ENCODE data around the gene INCENP. TPM values are rescaled to one million over a fixed set of nuclear protein-coding genes. Genes with fewer than 3 reads are reported as not detected.

INCENP gene
- total and polyA plus RNA-seq, 4 donors: 2.4 to 34.4 (median 4.7) TPM

DNA sequence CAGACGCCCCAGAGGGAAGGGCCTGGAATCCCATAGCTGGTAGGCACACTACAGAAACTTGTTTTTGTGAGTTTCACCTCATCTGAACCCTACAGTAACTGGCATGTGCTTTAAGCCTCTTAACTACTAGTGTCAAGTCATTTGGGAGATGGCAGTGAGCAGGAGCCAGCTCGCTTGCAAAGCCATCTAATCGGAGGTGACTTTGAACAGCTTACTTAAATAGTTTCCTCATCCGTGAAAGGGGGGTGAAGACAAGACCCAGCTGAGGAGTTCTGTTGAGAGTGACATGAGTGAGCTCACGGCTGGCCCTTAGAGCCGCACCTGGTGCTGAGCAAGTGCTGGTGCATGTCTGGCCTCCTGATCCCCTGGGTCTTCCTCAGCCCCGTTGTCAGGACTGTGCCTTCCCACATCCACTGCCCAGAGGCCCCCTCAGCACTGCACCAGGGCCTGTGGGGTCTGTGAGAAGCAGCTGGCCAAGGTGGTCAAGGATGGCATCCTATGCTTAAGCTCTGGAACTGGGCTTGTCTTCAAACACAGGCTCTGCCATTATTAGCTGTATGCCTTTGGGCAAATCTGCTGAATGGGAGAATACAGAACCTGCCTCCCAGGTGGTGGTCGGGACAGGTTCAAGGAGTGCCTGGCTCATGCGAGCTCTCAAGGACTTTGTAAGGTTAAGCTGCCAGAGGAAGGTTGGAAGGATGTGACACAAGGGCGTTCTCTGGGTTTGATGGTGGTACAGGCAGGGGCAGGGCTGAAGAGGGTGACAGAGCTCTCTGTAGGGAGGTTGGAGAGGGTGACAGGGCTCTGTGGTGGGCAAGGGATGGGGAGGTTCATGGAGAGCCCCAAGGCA, 27.3 kb downstream of the INCENP start:
- Histone ChIP-seq H3K9ac (ENCODE audit: low read depth in 1 of 2, low read length in 2 of 2) (no peak overlapping the region), H3K9me3 (ENCODE audit: control insufficient read depth in 4 of 4, low read length in 3 of 4) (no peaks in the 10 kb centered on the region), H3K36me3 (ENCODE audit: control insufficient read depth in 4 of 4, insufficient read depth in 3 of 4, low read depth in 1 of 4, low read length in 3 of 4) (peaks cover 5 to 48% (median 24%) of the 10 kb centered on the region in 4 donors), H3K4me3 (ENCODE audit: low read depth in 1 of 3, low read length in 3 of 3) (no peak overlapping the region), H3K4me1 (ENCODE audit: control insufficient read depth in 4 of 4, insufficient read depth in 4 of 4, low read length in 3 of 4) (no peaks in the 10 kb centered on the region), H3K27me3 (ENCODE audit: control insufficient read depth in 4 of 4, insufficient read depth in 4 of 4, low read length in 3 of 4) (no peaks in the 10 kb centered on the region), H3K27ac (ENCODE audit: low read depth in 1 of 2, low read length in 2 of 2) (no peak overlapping the region)
- TF ChIP-seq, protein P1, sequence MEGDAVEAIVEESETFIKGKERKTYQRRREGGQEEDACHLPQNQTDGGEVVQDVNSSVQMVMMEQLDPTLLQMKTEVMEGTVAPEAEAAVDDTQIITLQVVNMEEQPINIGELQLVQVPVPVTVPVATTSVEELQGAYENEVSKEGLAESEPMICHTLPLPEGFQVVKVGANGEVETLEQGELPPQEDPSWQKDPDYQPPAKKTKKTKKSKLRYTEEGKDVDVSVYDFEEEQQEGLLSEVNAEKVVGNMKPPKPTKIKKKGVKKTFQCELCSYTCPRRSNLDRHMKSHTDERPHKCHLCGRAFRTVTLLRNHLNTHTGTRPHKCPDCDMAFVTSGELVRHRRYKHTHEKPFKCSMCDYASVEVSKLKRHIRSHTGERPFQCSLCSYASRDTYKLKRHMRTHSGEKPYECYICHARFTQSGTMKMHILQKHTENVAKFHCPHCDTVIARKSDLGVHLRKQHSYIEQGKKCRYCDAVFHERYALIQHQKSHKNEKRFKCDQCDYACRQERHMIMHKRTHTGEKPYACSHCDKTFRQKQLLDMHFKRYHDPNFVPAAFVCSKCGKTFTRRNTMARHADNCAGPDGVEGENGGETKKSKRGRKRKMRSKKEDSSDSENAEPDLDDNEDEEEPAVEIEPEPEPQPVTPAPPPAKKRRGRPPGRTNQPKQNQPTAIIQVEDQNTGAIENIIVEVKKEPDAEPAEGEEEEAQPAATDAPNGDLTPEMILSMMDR (IDR thresholded peaks at IDR 0.05; ENCODE audit: low read depth, low read length, missing input control): no peak
- no peak for TF ChIP-seq JUND (IDR thresholded peaks at IDR 0.05)
- TF ChIP-seq, protein P2, sequence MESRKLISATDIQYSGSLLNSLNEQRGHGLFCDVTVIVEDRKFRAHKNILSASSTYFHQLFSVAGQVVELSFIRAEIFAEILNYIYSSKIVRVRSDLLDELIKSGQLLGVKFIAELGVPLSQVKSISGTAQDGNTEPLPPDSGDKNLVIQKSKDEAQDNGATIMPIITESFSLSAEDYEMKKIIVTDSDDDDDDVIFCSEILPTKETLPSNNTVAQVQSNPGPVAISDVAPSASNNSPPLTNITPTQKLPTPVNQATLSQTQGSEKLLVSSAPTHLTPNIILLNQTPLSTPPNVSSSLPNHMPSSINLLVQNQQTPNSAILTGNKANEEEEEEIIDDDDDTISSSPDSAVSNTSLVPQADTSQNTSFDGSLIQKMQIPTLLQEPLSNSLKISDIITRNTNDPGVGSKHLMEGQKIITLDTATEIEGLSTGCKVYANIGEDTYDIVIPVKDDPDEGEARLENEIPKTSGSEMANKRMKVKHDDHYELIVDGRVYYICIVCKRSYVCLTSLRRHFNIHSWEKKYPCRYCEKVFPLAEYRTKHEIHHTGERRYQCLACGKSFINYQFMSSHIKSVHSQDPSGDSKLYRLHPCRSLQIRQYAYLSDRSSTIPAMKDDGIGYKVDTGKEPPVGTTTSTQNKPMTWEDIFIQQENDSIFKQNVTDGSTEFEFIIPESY (IDR thresholded peaks at IDR 0.05): no peak
- TF ChIP-seq EGR1 (IDR thresholded peaks at IDR 0.05; ENCODE audit: low read depth in 2 of 2): no peak
- TF ChIP-seq TAF1 (conservative IDR thresholded peaks at IDR 0.05): no peak
- TF ChIP-seq, protein P3, sequence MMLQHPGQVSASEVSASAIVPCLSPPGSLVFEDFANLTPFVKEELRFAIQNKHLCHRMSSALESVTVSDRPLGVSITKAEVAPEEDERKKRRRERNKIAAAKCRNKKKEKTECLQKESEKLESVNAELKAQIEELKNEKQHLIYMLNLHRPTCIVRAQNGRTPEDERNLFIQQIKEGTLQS (IDR thresholded peaks at IDR 0.05): no peak
- TF ChIP-seq SP1 (IDR thresholded peaks at IDR 0.05): no peak
- 96% methylated on average over 10 of the region's 10 CpGs for WGBS
- no peak for DNase-seq (ENCODE audit: low spot score)

DNA sequence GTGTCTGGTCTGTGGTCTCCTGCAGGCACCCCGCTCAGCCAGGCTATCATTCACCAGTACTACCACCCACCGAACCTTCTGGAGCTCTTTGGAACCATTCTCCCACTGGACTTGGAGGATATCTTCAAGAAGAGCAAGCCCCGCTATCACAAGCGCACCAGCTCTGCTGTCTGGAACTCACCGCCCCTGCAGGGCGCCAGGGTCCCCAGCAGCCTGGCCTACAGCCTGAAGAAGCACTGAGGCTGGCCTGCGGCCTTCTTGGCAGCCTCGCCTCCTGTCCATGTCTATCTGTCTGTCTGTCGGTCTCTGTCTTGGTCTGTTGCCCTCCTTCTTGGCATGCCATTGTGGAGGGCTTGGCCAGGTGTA, 27.9 kb downstream of the INCENP start:
- Histone ChIP-seq H3K4me1 (ENCODE audit: control insufficient read depth in 4 of 4, insufficient read depth in 4 of 4, low read length in 3 of 4) (no peaks in the 10 kb centered on the region), H3K9ac (ENCODE audit: low read depth in 1 of 2, low read length in 2 of 2) (no peak overlapping the region), H3K4me3 (ENCODE audit: low read depth in 1 of 3, low read length in 3 of 3) (no peak overlapping the region), H3K9me3 (ENCODE audit: control insufficient read depth in 4 of 4, low read length in 3 of 4) (no peaks in the 10 kb centered on the region), H3K27ac (ENCODE audit: low read depth in 1 of 2, low read length in 2 of 2) (no peak overlapping the region), H3K36me3 (ENCODE audit: control insufficient read depth in 4 of 4, insufficient read depth in 3 of 4, low read depth in 1 of 4, low read length in 3 of 4) (peaks cover 5 to 47% (median 23%) of the 10 kb centered on the region in 4 donors), H3K27me3 (ENCODE audit: control insufficient read depth in 4 of 4, insufficient read depth in 4 of 4, low read length in 3 of 4) (no peaks in the 10 kb centered on the region)
- TF ChIP-seq YY1 (IDR thresholded peaks at IDR 0.05) (no peak), RXRA (IDR thresholded peaks at IDR 0.05) (no peak), HNF4A (conservative IDR thresholded peaks at IDR 0.05) (no peak), JUND (IDR thresholded peaks at IDR 0.05) (no peak), EGR1 (IDR thresholded peaks at IDR 0.05; ENCODE audit: low read depth in 2 of 2) (no peak), SP1 (IDR thresholded peaks at IDR 0.05) (no peak), NR2F2 (IDR thresholded peaks at IDR 0.05) (no peak), RAD21 (IDR thresholded peaks at IDR 0.05) (no peak)
- TF ChIP-seq, protein P1 (IDR thresholded peaks at IDR 0.05; ENCODE audit: low read depth, low read length, missing input control): no peak
- TF ChIP-seq, protein P2 (IDR thresholded peaks at IDR 0.05): no peak
- TF ChIP-seq, protein P4, sequence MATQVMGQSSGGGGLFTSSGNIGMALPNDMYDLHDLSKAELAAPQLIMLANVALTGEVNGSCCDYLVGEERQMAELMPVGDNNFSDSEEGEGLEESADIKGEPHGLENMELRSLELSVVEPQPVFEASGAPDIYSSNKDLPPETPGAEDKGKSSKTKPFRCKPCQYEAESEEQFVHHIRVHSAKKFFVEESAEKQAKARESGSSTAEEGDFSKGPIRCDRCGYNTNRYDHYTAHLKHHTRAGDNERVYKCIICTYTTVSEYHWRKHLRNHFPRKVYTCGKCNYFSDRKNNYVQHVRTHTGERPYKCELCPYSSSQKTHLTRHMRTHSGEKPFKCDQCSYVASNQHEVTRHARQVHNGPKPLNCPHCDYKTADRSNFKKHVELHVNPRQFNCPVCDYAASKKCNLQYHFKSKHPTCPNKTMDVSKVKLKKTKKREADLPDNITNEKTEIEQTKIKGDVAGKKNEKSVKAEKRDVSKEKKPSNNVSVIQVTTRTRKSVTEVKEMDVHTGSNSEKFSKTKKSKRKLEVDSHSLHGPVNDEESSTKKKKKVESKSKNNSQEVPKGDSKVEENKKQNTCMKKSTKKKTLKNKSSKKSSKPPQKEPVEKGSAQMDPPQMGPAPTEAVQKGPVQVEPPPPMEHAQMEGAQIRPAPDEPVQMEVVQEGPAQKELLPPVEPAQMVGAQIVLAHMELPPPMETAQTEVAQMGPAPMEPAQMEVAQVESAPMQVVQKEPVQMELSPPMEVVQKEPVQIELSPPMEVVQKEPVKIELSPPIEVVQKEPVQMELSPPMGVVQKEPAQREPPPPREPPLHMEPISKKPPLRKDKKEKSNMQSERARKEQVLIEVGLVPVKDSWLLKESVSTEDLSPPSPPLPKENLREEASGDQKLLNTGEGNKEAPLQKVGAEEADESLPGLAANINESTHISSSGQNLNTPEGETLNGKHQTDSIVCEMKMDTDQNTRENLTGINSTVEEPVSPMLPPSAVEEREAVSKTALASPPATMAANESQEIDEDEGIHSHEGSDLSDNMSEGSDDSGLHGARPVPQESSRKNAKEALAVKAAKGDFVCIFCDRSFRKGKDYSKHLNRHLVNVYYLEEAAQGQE (IDR thresholded peaks at IDR 0.05): no peak
- no peak for DNase-seq (ENCODE audit: low spot score)
- WGBS: 98% methylated on average over 9 of the region's 9 CpGs
